ENCODE measurements around the gene CCNC.
"Not testable (repeated sequence)": the region's sequence is repeated elsewhere in the genome, so short reads cannot be mapped to it uniquely, and the experiment has no call there.

The CCNC gene

GRCh38 chr6:99603421-99604165 lies 35.1 kb upstream of the CCNC start:
- no peak for DNase-seq (ENCODE audit: low read depth in 2 of 2)

GRCh38 chr6:99602520-99603420 lies 34.3 kb upstream of the CCNC start:
- no peak for DNase-seq (ENCODE audit: low read depth in 2 of 2)

GRCh38 chr6:99594696-99595095 lies 26.2 kb upstream of the CCNC start:
- DNase-seq (ENCODE audit: low read depth in 2 of 2): not testable (repeated sequence)

- DNase-seq (ENCODE audit: low read depth in 2 of 2): no peak
Measured at GRCh38 chr6:99592900-99593299, 24.4 kb upstream of the CCNC start.

DNA sequence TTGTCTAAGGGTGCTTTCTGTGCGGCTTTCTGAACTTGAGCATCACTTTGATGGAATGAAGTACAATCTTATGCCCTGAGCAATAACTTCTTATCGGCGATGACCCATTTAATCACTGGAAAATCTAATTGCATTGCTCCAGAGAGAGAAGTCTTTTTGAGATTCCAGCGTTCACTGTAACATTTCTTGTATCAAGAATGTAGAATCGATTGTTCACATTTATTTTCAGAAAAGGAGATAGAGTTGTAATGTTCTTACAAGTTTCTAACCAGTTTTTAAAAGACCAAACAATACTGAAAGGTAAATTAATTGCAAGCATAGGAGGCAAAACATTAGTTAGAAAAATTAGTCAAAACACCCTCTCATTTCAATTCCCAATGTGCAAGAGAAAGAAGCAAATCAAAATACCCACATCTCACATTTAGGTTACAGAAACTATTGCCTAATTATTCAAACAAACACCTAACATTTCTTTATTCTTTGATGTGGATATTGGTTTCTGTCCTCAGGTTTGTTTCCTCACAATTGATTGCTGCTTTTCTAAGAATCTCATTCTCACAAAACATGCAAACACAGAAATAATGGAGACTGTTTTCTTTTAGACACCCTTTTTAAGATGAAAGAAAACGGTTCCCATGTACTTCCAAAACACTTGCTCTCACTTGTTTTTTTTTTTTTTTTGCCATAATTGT lies 23.4 kb upstream of the CCNC start:
- no peak for DNase-seq (ENCODE audit: low read depth in 2 of 2)

- DNase-seq (ENCODE audit: low read depth in 2 of 2): no peak
Measured at GRCh38 chr6:99590728-99591672, 22.5 kb upstream of the CCNC start.

- no peak for DNase-seq (ENCODE audit: low read depth in 2 of 2)
Measured at GRCh38 chr6:99589907-99590493, 21.5 kb upstream of the CCNC start.

DNA sequence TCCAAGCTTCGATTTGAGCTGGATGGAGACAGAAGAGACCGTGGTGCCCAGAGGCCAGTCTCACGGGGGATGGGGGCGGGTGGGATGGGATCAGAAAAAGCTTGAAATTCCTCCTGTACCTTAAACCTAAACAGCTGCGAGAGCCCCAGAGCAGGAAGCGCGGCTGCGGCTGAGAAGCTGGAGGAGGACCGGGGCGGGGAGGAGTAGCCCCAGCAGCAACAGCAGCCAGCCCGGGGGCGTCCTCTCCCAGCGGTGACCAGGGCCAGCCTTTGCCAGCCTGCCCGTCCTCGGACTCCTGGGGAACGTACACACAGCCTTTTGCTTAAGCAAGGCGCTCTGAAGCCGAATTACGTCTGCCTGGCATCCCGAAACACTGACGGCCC lies 20.8 kb upstream of the CCNC start:
- no peak for DNase-seq (ENCODE audit: low read depth in 2 of 2)

DNA sequence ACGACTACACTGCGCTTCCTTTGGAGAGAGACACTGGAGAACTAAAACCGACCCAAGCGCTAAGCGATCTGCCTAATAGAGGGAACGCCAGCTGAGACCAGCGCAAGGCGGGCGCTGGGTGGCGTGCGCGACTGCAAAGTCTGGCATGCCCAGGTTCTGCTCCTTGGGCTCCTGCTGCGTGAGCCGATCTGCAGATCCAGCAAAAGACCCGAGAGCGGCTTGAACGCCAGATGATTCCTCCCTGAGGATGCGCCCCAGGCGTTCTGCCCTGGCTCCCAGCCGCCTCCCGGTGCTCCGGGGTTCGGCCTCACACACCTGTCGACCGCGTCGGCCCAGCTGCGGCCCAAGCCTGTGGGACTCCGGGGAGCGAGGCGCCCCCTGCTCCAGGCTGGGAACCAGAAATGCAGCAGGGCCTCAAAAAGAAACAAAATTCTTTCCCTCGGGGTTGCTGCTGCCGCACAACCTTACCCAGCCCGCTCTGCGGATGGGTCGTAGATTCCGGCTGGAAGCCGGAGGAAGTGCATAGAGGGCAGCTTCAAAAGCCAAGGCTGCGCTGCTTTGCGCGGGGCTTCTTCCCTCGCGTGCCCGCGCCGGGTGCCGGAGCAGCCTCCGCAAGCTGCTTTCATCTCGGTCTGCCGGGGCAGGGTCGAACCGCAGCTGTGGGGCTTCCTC lies 20.3 kb upstream of the CCNC start:
- peak in 1 of 2 donors; percentile 54 for DNase-seq (ENCODE audit: low read depth in 2 of 2)

DNA sequence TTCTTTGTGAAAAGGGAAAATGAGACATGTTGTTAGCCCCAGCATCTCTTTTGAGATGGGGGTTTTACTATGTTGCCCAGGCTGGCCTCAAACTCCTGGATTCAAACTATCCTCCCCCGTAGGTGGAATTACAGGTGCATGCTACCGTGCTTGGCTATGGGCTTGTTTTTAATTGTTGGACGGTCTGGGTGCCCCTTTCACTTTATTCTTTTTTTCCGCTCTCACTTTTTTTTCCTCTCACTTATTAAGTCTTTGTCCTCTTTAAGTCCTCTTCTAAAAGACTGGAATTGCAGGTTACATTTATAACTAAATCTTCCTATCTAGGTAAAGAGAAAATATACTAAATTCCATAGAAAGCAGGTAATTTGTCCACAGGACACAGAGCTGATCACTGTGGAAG lies 19.3 kb upstream of the CCNC start:
- DNase-seq (ENCODE audit: low read depth in 2 of 2): no peak

- DNase-seq (ENCODE audit: low read depth in 2 of 2): no peak
Measured at GRCh38 chr6:99579781-99580180, 11.3 kb upstream of the CCNC start.

- DNase-seq (ENCODE audit: low read depth in 2 of 2): no peak
Measured at GRCh38 chr6:99575544-99576227, 7.2 kb upstream of the CCNC start.

DNA sequence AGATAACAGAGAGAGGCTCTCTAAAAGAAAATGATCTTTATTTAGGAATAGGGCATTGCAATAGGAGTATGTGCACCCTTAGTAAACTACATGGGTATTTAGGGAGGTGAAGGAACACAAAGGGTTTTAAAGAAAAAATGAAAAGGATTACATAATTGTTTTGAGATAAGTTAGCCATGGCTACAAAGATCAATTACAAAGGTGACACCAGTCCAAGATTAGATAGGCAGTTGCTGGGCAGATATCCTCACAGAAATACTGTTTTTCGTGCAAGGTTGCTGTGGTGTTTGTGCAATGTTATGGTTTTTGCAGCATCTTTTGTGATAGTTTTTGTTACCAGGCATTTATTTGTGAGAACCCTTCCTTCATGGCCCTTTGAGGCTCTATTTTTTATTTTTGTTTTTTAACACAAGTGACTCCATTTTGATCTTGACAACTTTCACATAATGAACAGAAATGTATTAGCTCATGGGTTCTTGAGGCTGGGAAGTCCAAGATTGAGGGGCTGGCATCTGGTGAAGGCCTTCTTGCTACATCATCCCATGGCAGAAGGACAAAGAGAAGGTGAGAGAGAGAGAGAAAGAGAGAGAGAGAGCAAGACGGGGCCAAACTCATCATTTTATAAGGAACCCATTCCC lies 5.6 kb upstream of the CCNC start:
- DNase-seq (ENCODE audit: low read depth in 2 of 2): no peak

DNA sequence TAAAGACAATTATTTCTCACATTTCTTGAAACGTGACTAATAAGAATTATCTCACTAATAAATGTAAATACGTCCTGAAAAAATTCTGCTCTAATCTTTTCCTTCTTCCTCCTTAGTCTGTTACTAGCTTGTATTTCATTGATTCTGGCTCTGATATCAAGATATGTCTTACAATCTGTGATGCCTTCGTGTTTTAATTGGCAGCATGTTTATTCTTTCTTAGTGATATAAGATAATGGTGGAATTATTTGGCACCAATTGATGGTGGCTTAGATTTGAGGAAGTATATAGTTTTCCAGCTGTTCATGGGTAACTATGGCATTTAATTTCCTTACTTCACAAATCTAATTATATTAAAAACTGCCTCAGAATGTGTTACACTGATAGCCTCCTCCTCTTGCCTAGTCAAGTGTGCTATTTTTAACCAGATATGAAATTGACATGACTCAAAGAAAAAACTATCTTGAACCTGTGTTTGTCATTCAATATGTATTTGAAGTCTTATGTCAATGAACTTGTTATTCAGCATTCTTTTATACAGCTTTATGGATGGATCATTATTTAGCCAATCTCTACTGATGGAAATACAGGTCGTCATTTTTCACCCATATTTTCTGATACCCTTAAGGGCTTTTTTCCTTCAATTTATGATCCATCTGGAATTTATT lies 5.3 kb downstream of the CCNC start:
- DNase-seq (ENCODE audit: low read depth in 2 of 2): no peak

DNA sequence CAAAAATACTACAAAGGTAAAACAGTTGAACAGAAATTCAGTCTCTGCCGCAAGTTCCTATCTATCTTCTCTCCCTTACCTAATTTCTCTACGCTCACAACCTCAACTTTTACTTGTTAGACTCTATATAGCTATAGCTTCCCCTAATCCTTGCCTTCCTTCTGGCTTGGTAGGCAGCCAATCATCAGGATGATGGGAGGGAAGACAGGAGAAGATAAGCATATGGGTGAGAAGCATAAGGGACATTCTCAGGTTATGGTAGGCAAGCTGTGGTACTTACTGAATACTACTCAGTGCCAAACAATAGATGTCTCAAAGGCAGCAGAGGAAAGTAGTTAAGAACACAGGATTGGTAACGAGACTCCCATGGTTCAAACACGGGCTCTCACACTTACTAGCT lies 7.8 kb downstream of the CCNC start:
- DNase-seq (ENCODE audit: low read depth in 2 of 2): no peak

- DNase-seq (ENCODE audit: low read depth in 2 of 2): no peak
Measured at GRCh38 chr6:99559057-99559456, 9.4 kb downstream of the CCNC start.

DNA sequence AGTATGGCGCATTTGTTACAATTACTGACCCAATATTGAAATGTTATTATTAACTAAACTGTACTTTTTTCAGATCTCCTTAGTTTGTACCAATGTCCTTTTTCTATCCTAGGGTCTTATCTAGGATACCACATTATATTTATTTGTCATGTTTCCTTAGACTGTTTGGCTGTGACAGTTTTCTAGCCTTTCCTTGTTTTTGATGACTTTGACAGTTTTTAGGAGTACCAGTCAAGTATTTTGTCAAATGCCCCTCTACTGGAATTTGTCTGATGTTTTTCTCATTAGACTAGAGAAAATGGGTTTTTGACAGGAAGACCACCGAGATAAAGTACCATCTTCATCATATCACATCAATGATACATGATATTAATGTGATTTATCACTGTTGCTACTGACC lies 14.6 kb downstream of the CCNC start:
- DNase-seq (ENCODE audit: low read depth in 2 of 2): no peak

DNA sequence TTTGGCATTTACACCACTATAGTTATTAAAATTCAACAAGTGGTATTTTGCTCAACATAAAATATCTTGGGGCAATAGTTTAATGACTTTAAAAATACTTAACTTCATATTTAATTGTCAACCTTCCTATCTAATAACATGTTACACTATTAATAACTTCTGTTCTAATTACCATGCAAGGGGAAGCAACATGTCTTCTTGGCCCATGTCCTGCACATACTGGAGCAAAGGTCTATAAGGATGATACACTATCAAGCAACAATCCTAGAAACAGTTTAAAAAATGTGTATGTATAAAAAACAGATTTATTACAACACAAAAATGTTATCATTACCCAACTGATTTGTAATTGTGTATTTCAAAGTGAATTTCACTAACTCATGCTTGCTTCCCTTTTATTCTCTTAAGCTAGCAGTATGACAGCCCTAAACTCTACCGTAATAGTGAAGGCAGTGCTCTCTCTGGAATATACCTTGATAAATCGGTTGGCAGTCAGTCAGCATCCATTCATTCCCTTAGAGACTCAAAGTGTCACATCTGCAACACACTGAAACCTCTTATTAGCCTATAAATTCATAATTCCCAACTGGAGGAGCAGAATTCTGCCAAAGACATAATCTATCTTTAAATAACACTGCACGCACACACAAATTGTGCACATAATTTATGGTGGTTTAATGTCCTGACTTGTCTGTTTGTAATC lies 18.3 kb downstream of the CCNC start:
- no peak for DNase-seq (ENCODE audit: low read depth in 2 of 2)
